Stimulated activated effector memory CD8-positive, alpha-beta T cell treated with anti-CD3 and anti-CD28 coated beads, Interleukin-12 subunit alpha, Interleukin-12 subunit beta, amount 100 ng/mL, for 72 hours (primary cell): ENCODE measurements around the gene RHOXF2.
"Not testable (repeated sequence)": the region's sequence is repeated elsewhere in the genome, so short reads cannot be mapped to it uniquely, and the experiment has no call there.

Experiments used
- ATAC-seq: fragments of 150-1000 bp; cut with Tn5 transposase; 2 replicates; pipeline ENCODE4 v1.10.0; 2021
- DNase-seq, 2 donors: peaks; one replicate each; pipeline ENCODE4 v3.0.0; 2021 to 2022; ENCODE audit warnings: low spot score in 2 of 2
- H3K27ac Mint-ChIP-seq: one replicate; pipeline ENCODE4 v1.8.0; 2022; ENCODE audit warnings: mild to moderate bottlenecking, mixed read lengths
- H3K36me3 Mint-ChIP-seq: one replicate; pipeline ENCODE4 v1.8.0; 2022; ENCODE audit warnings: mild to moderate bottlenecking, mixed read lengths
- H3K4me1 Mint-ChIP-seq: one replicate; pipeline ENCODE4 v1.8.0; 2022; ENCODE audit warnings: mixed read lengths
- H3K4me3 Mint-ChIP-seq: one replicate; pipeline ENCODE4 v1.8.0; 2022; ENCODE audit warnings: mild to moderate bottlenecking, mixed read lengths
- H3K9me3 Mint-ChIP-seq: one replicate; pipeline ENCODE4 v1.8.0; 2022; ENCODE audit warnings: mixed read lengths

RHOXF2 gene

GRCh38 chrX:120150109-120150744 lies 8.2 kb upstream of the RHOXF2 start:
- H3K27ac Mint-ChIP-seq, H3K4me3 Mint-ChIP-seq, DNase-seq, H3K4me1 Mint-ChIP-seq, H3K9me3 Mint-ChIP-seq, H3K36me3 Mint-ChIP-seq: not testable (repeated sequence)
- peak; percentile 37 for ATAC-seq

- not testable (repeated sequence) for ATAC-seq, H3K27ac Mint-ChIP-seq, H3K9me3 Mint-ChIP-seq, H3K4me1 Mint-ChIP-seq, H3K36me3 Mint-ChIP-seq, DNase-seq, H3K4me3 Mint-ChIP-seq
Measured at GRCh38 chrX:120159086-120159485, 673 bp downstream of the RHOXF2 start.

- not testable (repeated sequence) for H3K4me3 Mint-ChIP-seq, H3K27ac Mint-ChIP-seq, DNase-seq, ATAC-seq, H3K9me3 Mint-ChIP-seq, H3K4me1 Mint-ChIP-seq, H3K36me3 Mint-ChIP-seq
Measured at GRCh38 chrX:120193254-120193653, 34.8 kb downstream of the RHOXF2 start.

GRCh38 chrX:120193720-120194119 lies 35.3 kb downstream of the RHOXF2 start:
- DNase-seq, H3K9me3 Mint-ChIP-seq, ATAC-seq, H3K27ac Mint-ChIP-seq, H3K36me3 Mint-ChIP-seq, H3K4me3 Mint-ChIP-seq, H3K4me1 Mint-ChIP-seq: not testable (repeated sequence)

GRCh38 chrX:120195786-120196185 lies 37.4 kb downstream of the RHOXF2 start:
- H3K9me3 Mint-ChIP-seq, DNase-seq, H3K27ac Mint-ChIP-seq, H3K4me3 Mint-ChIP-seq, ATAC-seq, H3K36me3 Mint-ChIP-seq: not testable (repeated sequence)
- peaks cover 11% of the 10 kb centered on the region for H3K4me1 Mint-ChIP-seq

GRCh38 chrX:120196626-120197283 lies 38.3 kb downstream of the RHOXF2 start:
- H3K27ac Mint-ChIP-seq, ATAC-seq, H3K4me3 Mint-ChIP-seq, DNase-seq, H3K36me3 Mint-ChIP-seq, H3K9me3 Mint-ChIP-seq: not testable (repeated sequence)
- peaks cover 11% of the 10 kb centered on the region for H3K4me1 Mint-ChIP-seq

GRCh38 chrX:120200851-120201250 lies 42.4 kb downstream of the RHOXF2 start:
- ATAC-seq = no peak

GRCh38 chrX:120205816-120206753 lies 47.7 kb downstream of the RHOXF2 start:
- DNase-seq (no peak), ATAC-seq (no peak)
- H3K36me3 Mint-ChIP-seq = no peaks in the 10 kb centered on the region
- no peaks in the 10 kb centered on the region for H3K4me1 Mint-ChIP-seq
- no peak overlapping the region for H3K27ac Mint-ChIP-seq
- no peaks in the 10 kb centered on the region for H3K9me3 Mint-ChIP-seq
- H3K4me3 Mint-ChIP-seq = no peak overlapping the region

More at GRCh38 chrX:120200851-120201250, 42.4 kb downstream of the RHOXF2 start:
- DNase-seq = no peak
- no peaks in the 10 kb centered on the region for H3K9me3 Mint-ChIP-seq
- H3K27ac Mint-ChIP-seq = no peak overlapping the region
- H3K36me3 Mint-ChIP-seq = no peaks in the 10 kb centered on the region
- H3K4me1 Mint-ChIP-seq = peaks cover 11% of the 10 kb centered on the region
- H3K4me3 Mint-ChIP-seq = no peak overlapping the region

GRCh38 chrX:120207009-120207605 lies 48.7 kb downstream of the RHOXF2 start:
- Mint-ChIP-seq H3K36me3 (no peaks in the 10 kb centered on the region), H3K27ac (no peak overlapping the region), H3K4me3 (no peak overlapping the region), H3K9me3 (no peaks in the 10 kb centered on the region), H3K4me1 (no peaks in the 10 kb centered on the region)
- DNase-seq = no peak
- no peak for ATAC-seq

- H3K27ac Mint-ChIP-seq = peak overlapping the region; percentile 70
- peak; percentile 67 for ATAC-seq
- peaks cover 10% of the 10 kb centered on the region for H3K4me1 Mint-ChIP-seq
Measured at GRCh38 chrX:120213438-120214265, 55.2 kb downstream of the RHOXF2 start.

More at GRCh38 chrX:120213438-120214265, 55.2 kb downstream of the RHOXF2 start:
- H3K4me3 Mint-ChIP-seq = no peak overlapping the region
- no peaks in the 10 kb centered on the region for H3K9me3 Mint-ChIP-seq
- H3K36me3 Mint-ChIP-seq = no peaks in the 10 kb centered on the region
- DNase-seq = peak; percentile 25 to 63
